Measurements from ENCODE around the gene PDXP. TPM values are rescaled to one million over a fixed set of nuclear protein-coding genes. Genes with fewer than 3 reads are reported as not detected.

The PDXP gene
- total and polyA plus RNA-seq, 2 of the 13 experiments (the other 11 are each of a cell fraction or from before 2014, with no cell fraction given) = 58.2 to 70.6 TPM

GRCh38 chr22:37686002-37686982 is 27.8 kb downstream of the PDXP start, which contains the start of gene NOL12 (continued):
- TF ChIP-seq PHB2 (IDR thresholded peaks at IDR 0.05; ENCODE audit: partially characterized antibody) = no peak
- peak; percentile 86 for TF ChIP-seq ZNF121 (CRISPR knock-in tag; IDR thresholded peaks at IDR 0.05)
- TF ChIP-seq ZNF564 (CRISPR knock-in tag; IDR thresholded peaks at IDR 0.05) = no peak
- no peak for TF ChIP-seq CCDC6 (CRISPR knock-in tag; IDR thresholded peaks at IDR 0.05)
- peak; percentile 89 for TF ChIP-seq EED (CRISPR knock-in tag; IDR thresholded peaks at IDR 0.05)
- TF ChIP-seq ZNF253 (CRISPR knock-in tag; IDR thresholded peaks at IDR 0.05; ENCODE audit: borderline replicate concordance) = no peak
- TF ChIP-seq ZNF781 (CRISPR knock-in tag; IDR thresholded peaks at IDR 0.05; ENCODE audit: borderline replicate concordance, not compliant biosample characterization) = peak; percentile 73
- TF ChIP-seq ZZZ3 (CRISPR knock-in tag; IDR thresholded peaks at IDR 0.05; ENCODE audit: borderline replicate concordance) = no peak; the same call in 1 of the 2 replicates
- peak; percentile 90 for TF ChIP-seq SALL2 (CRISPR knock-in tag; IDR thresholded peaks at IDR 0.05)
- TF ChIP-seq XBP1 (CRISPR knock-in tag; IDR thresholded peaks at IDR 0.05) = no peak
- TF ChIP-seq ZKSCAN8 (CRISPR knock-in tag; IDR thresholded peaks at IDR 0.05; ENCODE audit: borderline replicate concordance) = peak; percentile 77; the same call in 1 of the 2 replicates
- no peak for TF ChIP-seq NKX3-1 (CRISPR knock-in tag; IDR thresholded peaks at IDR 0.05)
- TF ChIP-seq POGZ (CRISPR knock-in tag; IDR thresholded peaks at IDR 0.05) = peak; percentile 39; the same call in 1 of the 2 replicates
- TF ChIP-seq, protein P1, sequence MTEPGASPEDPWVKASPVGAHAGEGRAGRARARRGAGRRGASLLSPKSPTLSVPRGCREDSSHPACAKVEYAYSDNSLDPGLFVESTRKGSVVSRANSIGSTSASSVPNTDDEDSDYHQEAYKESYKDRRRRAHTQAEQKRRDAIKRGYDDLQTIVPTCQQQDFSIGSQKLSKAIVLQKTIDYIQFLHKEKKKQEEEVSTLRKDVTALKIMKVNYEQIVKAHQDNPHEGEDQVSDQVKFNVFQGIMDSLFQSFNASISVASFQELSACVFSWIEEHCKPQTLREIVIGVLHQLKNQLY (CRISPR knock-in tag; IDR thresholded peaks at IDR 0.05) = 0 out of 2 replicates have a peak, but pooled peaks have one; percentile 64
- TF ChIP-seq CREM (IDR thresholded peaks at IDR 0.05) = peak; percentile 67
- no peak for TF ChIP-seq CREM (CRISPR knock-in tag; IDR thresholded peaks at IDR 0.05)
- TF ChIP-seq ZFP91 (CRISPR knock-in tag; IDR thresholded peaks at IDR 0.05; ENCODE audit: borderline replicate concordance) = peak; percentile 100
- TF ChIP-seq ZNF569 (CRISPR knock-in tag; IDR thresholded peaks at IDR 0.05; ENCODE audit: borderline replicate concordance) = no peak
- 0 out of 2 replicates have a peak, but pooled peaks have one; percentile 52 for TF ChIP-seq ZSCAN29 (CRISPR knock-in tag; conservative IDR thresholded peaks at IDR 0.05)
- TF ChIP-seq HMGA1 (CRISPR knock-in tag; conservative IDR thresholded peaks at IDR 0.05) = no peak
- TF ChIP-seq RBM22 (optimal IDR thresholded peaks at IDR 0.05; ENCODE audit: low read length) = no peak
- TF ChIP-seq SUZ12 (IDR thresholded peaks at IDR 0.05; ENCODE audit: low read depth, low read length) = no peak
- no peak for TF ChIP-seq STAG1 (CRISPR knock-in tag; IDR thresholded peaks at IDR 0.05)
- TF ChIP-seq PAXIP1 (CRISPR knock-in tag; conservative IDR thresholded peaks at IDR 0.05) = 0 out of 2 replicates have a peak, but pooled peaks have one; percentile 48
- peak; percentile 73; the same call in 1 of the 2 replicates for TF ChIP-seq DNMT1 (CRISPR knock-in tag; IDR thresholded peaks at IDR 0.05)

Data from HepG2 (cell line).